GM21528 (cell line): Measurements from ENCODE around the gene ASB15.
A peak's percentile ranks its signal among the peaks of the same experiment; 100 is the strongest.
"Not testable (repeated sequence)": the region's sequence is repeated elsewhere in the genome, so short reads cannot be mapped to it uniquely, and the experiment has no call there.

Experiments used
- ATAC-seq: cut with Tn5 transposase; IDR thresholded peaks from one replicate; pipeline ENCODE4 v1.9.1; 2021; ENCODE audit warnings: mild to moderate bottlenecking, moderate library complexity; ENCODE audit not compliant: unreplicated experiment, low FRiP score

ASB15 gene

GRCh38 chr7:123601530-123601929, at the start of gene ASB15:
Gene ASB15, plus strand, starts transcription at chr7:123601821. Its CDS starts 12,682 bp downstream, at chr7:123614503.
- ATAC-seq, result no peak

- not testable (repeated sequence) for ATAC-seq
These were observed 49.5 kb upstream of the ASB15 start for GRCh38 chr7:123552134-123552533.

GRCh38 chr7:123552641-123553040, 49.0 kb upstream of the ASB15 start:
- no peak for ATAC-seq

GRCh38 chr7:123553159-123553558, 48.5 kb upstream of the ASB15 start:
- ATAC-seq, result no peak

DNA sequence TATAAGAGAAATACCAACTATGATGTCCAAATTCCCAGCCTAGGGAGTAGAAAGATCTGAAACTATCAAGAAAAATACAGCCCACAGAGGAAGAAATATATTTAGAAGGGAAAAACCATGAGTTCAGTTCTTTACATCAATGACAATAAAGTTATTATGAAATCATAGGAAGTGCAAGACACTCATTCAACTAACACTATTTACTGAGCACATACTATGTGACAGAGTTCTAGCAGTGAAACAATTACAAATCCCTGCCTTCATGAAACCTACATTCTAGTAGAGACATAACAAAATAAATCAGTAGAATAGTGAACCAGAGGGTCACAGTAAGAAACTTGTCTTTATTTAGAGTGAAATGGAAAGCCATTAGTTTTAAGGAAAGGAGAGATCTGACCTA, 46.1 kb upstream of the ASB15 start:
- ATAC-seq, result no peak

- ATAC-seq, result no peak
These were observed 44.6 kb upstream of the ASB15 start for GRCh38 chr7:123557016-123557397.

DNA sequence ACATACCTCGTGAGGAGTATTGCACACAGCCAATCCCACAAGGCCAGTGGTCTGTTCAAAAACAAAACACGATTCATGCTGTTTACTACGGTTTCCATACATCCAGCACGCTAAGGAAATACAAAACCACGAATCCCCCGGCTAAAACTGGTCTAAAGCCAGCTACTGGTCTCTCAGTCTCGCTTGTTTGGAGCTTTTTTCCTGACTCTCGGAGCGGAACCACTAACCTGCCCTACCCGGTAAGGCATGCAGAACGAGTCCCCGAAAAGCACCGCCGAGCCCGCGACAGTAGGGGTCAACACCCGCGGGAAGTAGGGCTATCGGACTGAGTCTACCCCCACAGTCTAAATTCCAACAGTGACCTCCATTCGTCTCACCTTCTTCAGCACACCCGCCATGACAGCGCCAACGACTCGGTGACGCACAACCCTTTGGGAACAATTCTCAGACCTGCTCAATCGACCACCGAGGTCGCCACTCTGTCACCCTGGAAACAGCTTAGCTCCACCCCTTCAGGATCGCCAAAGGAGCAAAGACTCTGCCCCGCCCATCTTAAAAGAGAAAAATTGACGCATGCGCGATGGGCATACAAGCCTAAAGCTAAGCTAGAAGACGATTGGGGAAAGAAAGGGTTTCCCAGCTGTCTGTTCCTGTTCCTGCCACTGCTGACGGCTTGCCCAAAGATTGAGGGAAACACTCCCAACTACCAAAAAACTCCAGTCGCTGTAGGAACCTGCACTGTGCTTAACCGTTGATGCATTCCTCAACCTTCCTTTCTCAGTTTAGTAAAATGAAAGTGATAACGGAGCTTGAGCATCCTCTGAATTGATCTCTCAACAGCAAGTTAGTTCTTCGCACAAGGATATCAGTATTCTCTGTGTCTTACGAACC, 44.0 kb upstream of the ASB15 start, which contains the start of gene NDUFA5:
NDUFA5 (minus strand) TSS at position 421 of the 891 bp plus-strand sequence; CDS start at position 398, 23 bp downstream.
- peak; percentile 99 for ATAC-seq

- ATAC-seq, result no peak
These were observed 43.2 kb upstream of the ASB15 start for GRCh38 chr7:123558289-123558874.

GRCh38 chr7:123562121-123562520, 39.5 kb upstream of the ASB15 start:
- ATAC-seq, result no peak

DNA sequence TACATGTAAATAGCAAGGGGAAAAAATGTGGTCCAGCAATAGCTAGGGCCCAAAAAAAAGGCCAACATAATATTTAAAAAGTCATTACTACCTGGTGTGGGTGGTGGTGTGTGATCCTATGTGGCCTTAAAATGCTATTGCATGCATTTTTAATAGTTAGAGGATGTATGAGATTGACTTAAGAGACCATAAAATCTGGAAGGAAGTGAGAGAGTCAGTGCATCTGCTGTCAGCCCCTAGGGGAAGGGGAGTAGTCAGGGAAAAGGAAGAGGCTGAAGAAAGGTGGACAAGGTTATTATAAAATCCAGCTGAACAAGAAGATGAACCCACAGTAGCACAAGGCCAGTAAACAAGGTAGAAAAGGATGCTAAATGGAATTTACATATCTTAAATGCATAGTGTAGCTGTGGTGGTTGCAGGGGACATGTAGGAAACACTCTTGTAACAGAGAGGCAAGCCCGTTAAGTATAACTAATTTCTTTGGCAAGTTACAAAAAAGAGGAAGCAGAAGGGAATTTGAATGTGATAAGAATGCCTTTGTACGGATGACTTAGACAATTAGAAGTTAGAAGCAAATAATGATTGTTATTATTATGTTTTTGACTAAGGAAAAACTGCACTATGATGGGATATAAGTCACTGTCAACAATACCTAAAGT, 32.1 kb upstream of the ASB15 start:
- ATAC-seq, result no peak

GRCh38 chr7:123570390-123571182, 31.0 kb upstream of the ASB15 start:
- no peak for ATAC-seq

GRCh38 chr7:123571187-123571586, 30.4 kb upstream of the ASB15 start:
- no peak for ATAC-seq

DNA sequence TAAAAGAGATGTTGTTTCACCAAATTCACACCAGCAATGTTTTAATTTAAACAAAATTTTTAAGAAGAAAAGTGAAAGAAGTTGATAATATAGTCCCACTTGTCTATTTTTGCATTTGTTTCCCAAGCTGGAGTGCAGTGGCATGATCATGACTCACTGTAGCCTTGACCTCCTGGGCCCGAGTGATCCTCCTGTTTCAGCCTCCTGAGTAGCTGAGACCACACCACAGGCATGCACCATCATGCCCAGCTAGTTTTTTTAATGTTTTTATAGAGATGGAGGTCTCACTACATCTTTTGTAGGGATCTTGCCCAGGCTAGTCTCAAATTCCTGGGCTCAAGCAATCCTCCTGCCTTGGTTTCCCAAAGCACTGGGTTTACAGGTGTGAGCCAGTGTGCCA, 29.9 kb upstream of the ASB15 start:
- no peak for ATAC-seq

GRCh38 chr7:123573341-123573740, 28.3 kb upstream of the ASB15 start:
- no peak for ATAC-seq

- no peak for ATAC-seq
These were observed 27.6 kb upstream of the ASB15 start for GRCh38 chr7:123573896-123574467.

- ATAC-seq, result no peak
These were observed 22.2 kb upstream of the ASB15 start for GRCh38 chr7:123579416-123579815.

- ATAC-seq, result peak; percentile 81
These were observed 21.0 kb upstream of the ASB15 start for GRCh38 chr7:123580406-123581161.

GRCh38 chr7:123581162-123581459, 20.5 kb upstream of the ASB15 start:
- no peak for ATAC-seq

DNA sequence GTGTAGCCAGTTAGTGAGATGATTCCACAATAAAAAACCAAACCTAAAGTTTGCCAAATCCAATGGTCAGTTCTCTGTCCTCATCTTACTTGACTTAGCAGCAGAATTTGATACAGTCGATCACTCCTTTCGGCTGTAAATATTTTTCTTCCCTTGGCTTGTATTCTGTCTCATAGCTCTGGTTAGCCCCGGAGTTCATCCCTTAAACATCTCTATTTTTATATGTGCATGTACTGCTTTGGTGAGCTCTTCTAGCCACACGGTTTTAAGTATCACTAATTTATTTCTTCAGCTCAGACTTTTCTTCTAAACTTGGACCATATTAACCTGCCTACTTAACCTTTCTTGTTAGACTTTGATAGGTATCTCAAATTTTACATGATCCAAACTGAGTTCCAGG, 17.8 kb upstream of the ASB15 start:
- no peak for ATAC-seq

GRCh38 chr7:123588376-123588775, 13.2 kb upstream of the ASB15 start:
- no peak for ATAC-seq
